Urothelium cell line (cell line): ENCODE data around the gene NTSR1.

Experiments
- DNase-seq: peaks from one replicate; pipeline ENCODE4 v3.0.0; 2011; ENCODE audit warnings: low spot score, mixed read lengths
- FAIRE-seq: peaks from 2 replicates; lab custom pipeline; 2011; peaks lifted over from hg19 to GRCh38; lab: Jason Lieb, UNC

The NTSR1 gene

DNA sequence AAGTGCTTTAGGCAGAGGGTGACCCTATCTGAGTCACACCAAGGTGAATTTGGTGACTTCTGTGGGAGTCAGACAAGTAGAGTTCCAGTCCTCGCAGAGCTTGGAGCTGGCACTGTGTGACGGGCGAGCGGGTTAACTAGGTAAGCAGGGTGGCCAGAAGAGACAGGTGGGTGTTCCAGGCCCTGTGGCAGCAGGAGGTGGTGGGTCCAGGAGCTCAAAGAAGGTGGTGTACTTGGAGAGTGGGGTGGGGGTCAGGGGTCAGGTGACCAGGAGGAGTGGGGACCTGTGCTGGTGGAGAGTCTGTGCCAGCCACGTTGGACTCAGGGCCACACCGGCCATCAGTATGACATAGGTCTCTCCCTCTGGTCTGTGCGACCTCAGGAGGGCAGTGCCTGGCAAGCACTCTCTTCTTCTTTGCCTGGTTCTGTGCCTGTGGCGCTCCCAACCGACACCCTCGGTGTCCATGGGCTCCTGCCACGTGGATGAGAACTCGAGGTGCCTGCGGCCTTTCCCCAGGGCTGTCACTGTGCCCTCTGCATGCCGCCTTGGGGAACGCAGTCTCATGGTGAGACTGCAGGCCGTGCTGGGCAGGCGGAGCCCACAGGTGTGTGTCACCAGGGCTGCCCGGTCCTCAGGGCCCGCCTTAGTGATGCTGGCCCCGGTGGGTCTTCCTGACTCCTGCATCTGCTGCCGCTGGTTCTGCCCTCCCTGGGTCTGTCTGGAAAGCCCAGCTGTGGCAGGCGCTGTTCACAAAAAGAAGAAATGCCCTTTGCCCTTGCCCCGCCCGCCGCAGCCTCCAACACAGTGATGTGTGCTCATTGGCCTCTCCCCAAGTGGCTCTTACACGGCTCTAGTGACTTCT, 89.3 kb downstream of the NTSR1 start:
- no peak for DNase-seq
- FAIRE-seq = no peak

DNA sequence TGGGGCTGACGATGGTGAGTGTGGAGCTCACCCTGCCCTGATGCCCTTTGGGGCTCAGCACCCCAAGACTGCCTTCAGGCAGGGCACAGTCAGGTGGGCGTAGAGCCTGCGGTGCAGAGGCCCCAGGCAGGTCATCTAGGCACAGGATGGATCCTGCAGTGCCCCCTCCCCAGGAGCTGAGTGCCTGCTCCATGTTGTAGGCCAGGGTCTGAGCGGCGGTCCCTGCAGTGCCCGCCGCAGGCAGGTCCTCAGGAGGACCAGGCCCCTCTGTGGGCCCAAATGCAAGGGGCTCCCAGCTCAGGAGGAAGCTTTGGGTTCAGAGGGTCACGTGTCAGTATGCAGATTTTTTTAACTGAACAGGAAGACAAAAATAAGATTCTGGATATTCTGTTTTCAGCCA, 90.4 kb downstream of the NTSR1 start:
- no peak for DNase-seq
- no peak for FAIRE-seq

DNA sequence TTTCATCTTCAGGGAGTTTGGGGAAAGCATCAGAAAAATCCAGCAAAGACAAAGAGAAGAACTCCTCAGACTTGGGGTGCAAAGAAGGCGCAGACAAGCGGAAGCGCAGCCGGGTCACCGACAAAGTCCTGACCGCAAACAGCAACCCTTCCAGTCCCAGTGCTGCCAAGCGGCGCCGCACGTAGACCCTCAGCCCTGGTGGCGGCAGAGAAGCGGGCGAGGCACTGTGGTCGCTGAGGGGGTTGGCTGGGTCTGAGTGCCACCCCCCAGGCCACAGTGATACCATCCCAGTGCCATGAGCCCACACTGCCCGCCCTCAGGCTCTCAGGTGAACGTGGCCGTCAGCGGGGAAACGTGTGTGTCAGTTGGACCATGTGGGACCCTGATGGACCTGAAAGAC, 90.8 kb downstream of the NTSR1 start:
- FAIRE-seq = no peak
- no peak for DNase-seq

DNA sequence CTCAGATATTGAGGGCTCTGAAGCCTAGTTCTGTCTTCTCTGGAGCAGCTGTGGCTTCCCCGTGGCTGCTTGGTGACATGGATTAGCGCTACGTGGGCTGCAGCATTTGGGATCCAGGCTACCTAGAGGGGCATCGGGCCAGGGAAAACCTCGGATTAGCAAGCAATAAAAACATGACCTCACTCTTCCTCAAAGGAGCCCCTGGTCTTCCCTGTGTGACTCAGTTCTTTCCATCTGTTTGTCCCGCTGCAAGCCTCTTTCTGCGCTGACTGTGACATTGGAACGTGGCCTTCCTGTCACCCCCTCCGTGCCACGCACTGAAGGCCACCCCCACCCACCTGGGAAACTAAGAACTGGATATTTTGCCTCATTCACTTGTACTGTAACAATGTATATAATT, 91.2 kb downstream of the NTSR1 start:
- no peak for DNase-seq
- no peak for FAIRE-seq

DNA sequence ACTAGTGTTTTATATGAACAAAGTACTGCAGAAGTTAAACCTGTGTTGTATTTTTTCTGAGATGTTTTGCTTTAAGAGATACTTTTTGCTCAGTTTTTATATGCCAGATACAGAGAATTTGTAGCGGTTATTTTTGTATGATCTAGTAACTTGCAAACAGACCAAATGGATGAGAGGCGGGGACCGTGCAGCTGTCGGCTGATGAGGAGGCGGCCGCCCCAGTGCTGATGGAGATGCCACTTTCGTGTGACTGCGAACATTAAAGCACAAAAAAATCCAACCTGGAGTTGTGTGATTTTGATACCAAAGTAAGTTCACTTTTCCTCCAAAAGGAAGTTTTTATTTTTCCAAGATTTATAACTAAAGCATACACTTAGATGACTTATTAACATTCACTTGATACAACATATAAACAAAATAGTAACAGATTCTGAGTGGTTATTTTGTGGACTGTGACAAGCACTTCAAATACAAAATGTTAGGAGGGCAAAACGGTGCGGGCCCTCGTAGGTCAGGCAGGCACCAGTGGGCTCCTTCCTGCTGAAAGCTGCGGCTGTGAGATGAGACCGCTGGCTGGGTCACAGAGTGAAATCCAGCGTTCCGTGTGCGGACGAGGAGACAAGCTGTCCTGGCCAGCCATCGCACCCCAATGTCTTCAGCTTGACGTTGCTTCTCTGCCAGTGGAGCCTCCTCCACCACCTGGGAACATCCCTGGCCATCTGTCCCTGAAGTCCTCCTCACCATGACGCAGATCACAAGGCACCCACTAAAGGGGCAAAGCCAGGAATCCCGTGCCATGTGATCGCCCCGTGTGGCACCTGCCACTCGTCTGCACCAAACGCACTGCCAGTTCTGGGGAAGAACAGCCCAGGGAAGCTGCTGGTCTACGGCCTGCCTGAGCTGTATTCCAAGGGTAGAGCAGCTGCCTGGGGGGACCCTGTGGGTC, 92.0 kb downstream of the NTSR1 start:
- DNase-seq (no peak), FAIRE-seq (no peak)

DNA sequence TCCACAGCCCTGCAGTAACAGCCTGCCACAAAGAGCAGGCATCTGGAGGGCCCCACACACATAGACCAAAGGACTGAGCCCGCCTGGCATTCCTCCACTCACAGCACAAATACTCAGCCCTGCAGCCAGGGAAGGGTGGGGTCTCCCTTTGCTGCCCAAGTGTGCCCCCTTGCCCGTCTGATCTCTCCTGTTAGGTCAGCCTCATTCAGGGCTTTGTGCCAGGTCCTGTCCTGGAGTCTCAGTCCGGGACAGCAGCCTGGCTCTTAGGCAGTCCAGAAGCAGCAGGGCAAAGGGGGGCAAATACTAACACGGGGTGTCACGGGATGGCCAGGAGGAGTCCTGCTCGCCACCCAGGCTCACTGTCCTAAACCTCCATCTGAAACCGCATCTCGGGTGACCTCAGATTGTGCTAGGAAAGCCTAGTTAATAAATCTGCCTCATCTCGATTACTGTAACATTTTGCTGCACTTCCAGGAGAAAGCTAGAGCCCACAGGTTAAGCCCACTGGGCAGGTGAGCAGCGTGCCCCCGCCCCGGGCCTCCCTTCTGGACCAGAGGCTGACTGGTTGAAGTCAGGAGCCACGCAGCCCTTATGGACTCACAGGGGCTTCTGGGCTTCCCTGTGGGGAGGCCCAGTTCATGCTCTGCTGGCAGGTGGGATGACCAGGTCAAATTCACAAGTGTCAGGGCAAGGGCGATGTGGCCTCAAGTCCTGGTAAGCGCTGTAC, 92.8 kb downstream of the NTSR1 start:
- FAIRE-seq (no peak), DNase-seq (no peak)

DNA sequence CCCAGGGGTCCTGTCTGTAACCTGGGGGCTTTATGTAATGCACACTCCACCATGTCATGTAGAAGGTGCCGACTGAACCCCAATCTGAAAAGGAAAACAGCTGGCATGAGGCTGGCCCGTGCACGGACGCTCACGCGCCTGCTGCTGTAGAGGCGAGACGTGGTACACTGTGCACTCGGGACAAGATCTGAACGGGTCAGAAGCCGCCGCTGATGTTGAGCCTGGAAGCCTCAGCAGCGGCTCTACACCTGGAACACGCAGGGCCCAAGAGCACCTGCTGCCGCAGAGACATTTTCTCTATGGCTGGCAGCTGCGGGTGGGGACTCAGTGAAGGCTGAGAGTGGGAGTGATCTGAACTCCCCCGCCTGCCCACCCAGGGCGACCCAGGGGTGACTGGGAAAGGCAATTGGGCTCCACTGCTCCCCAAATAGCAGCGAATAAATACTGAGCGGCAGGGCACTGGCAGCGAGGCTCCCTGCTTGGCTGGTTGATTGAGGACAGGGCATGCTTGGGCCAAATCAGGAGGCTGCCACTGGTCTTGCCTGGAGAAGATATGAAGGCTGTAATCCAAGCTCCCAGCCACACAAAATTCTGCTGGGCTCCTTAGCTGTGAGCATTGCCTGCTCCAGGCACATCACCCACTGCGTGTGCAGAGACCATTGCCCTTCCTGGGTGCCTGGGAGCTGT, 93.5 kb downstream of the NTSR1 start:
- no peak for DNase-seq
- no peak for FAIRE-seq

DNA sequence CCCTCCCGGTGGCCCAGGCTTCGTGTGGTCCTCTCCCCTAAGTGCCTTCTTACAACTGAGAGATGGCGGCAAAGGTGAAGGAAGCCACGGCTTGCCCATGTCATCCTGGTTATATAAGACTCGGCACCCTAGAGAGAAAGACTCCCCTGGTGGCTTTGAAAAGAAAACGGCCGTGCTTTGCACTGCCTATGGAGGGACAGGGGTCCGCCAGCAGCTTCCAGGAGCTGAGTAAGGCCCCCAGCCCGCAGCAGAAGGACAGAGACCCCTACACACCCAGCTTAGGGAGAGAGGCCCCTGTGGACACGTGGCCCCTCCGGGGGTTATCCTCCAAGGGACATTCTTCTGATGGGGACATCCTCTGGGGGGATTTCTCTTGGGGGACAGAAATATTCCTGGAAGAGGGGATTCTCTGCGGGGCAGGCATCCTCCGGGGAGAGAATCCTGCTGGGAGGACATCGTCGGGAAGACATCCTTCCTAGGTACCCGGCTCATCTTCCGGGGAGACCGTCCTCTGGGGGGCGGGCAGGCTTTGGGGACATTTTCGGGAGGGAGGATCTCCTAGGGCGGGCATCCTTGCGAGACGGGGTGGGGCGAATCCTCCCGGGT, 95.5 kb downstream of the NTSR1 start:
- no peak for DNase-seq
- FAIRE-seq = no peak

DNA sequence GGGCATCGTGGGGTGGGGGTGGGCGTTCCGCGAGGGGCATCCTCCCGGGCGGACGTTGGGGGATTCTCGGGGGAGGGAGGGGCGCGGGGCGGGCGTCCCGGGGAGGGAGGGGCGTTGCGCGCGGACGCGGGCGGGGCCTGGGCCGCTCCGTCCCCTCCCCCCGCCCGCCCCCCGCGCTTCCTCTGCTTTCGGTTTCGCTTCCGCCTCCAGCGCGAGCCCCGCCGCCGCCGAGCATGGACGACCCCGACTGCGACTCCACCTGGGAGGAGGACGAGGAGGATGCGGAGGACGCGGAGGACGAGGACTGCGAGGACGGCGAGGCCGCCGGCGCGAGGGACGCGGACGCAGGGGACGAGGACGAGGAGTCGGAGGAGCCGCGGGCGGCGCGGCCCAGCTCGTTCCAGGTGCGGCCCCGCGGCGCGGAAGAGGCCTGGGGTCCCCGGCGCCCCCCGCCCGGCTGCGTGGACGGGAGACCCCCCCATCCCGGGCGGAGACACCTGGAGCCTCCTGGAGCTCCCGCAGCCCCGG, 96.1 kb downstream of the NTSR1 start, which contains the start of gene OGFR:
Gene OGFR (plus strand): TSS at position 209 of the 528 bp plus-strand sequence. CDS start 25 bp downstream, at position 234.
- DNase-seq = peak; percentile 93
- no peak for FAIRE-seq

DNA sequence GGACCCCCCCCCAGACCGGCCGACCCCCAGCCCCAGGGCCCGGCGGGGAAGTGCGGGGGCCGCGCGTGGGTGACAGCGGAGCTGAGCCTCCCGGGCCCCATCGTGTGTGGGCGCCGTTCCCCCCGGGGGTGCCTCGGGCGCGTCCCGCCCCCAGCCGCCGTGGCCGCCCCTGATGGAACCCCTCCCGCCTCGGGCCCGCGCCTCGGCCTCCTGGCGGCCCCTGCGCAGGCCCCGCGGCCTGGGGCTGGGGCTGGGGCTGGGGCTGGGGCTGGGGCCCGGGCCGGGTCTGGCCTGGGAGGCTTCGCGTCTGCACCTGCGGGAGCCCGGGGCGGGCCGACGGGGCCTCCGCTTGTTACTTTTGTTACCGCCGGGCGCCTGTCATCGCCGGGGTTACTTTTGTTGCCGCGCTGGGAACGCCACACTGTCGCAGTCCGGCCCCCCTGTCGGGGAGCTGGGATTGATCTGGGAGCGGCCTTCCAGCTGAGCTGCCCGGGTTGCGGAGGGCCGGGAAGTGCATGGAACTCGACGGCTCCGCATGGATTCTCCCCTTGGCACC, 96.6 kb downstream of the NTSR1 start:
- no peak for FAIRE-seq
- DNase-seq = peak; percentile 65

DNA sequence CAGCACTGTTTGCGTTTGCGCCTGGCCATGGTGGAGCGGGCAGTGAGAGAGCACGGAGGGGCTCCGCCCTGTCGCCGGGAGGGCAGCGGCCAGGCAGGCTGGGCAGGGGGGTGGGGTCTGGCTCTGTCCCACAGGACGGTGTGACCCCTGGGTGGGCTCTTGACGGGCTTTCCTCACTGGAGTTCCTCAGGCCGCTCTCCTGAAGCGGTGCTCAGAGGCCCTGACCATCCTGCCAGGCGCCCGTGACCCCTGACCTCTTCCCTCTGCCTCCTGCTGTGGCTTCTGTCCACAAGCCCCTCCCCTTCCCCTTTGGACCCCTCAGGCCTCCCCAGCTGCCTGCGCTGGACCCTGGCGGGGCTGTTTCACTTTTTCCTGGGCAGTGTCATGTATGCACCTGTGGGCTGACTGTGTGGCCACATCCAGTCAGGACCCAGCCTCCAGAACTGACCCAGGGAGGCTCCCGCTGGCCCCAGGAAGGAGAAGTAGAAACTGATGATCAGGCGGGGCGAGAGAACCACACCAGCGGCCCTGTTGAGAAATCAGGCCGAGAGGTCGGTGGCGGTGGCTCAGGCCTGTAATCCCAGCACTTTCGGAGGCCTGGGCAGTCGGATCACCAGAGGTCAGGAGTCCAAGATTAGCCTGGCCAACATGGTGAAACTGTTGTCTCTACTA, 97.2 kb downstream of the NTSR1 start:
- DNase-seq (no peak), FAIRE-seq (no peak)

DNA sequence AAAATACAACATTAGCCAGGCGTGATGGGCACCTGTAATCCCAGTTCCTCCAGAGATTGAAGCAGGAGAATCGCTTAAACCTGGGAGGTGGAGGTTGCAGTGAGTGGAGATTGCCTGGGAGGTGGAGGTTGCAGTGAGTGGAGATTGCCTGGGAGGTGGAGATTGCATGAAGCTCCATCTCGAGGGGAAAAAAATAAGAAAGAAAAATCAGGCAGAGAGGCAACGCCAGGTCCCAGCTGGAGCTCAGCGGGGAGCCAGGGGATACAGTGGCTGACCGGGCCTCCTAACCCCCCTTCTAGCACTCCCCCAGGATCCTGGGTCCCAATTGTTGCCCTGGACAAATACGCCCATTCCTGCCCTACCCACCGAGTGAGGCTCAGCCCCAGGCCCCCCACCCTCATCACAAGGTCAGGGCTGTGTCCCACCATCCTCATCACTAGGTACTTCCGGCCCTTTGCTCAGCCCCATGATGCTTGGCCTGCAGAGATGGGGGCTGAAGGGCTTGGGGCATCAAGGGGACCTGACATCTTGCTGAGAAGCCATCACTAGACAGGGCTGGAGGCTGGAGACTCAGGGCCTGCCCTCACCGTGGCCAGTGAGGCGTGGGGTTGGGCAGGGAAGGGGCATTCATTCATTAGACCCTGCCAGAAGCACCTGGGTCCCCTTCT, 97.9 kb downstream of the NTSR1 start:
- no peak for DNase-seq
- FAIRE-seq = no peak

DNA sequence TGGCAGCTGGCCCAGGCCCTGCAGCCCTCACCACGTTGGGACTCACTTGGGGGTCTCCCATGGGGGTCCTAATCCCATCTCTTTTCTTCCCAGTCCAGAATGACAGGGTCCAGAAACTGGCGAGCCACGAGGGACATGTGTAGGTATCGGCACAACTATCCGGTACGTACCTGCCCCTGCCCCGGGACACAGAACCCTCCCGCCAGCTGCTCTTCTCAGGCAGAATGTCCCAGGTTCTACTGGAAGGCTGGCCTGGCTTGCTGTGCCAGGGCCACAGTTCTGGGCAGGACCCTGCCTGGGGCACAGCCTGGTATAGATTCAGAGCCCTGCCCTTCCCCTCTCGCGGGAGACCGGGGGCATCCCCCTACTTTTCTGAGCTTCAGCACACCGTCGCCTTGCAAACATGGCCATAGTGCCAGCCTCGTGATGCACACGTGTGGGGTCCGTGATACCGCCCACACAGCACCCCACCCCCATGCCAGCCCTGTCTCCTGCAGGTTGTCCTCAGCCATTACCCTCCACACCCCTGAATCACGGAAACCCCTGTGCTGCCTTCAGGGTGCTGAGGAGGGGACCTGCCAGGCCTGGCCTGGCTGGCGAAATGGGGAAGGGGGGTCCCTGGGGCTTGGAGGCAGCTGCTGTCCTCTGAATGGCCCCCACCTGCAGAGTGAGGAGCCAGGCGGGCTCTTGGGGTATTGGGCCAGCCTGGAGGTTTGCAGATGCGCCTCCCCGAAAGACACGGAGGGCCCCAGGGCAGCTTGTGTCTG, 99.0 kb downstream of the NTSR1 start:
- FAIRE-seq (no peak), DNase-seq (no peak)

DNA sequence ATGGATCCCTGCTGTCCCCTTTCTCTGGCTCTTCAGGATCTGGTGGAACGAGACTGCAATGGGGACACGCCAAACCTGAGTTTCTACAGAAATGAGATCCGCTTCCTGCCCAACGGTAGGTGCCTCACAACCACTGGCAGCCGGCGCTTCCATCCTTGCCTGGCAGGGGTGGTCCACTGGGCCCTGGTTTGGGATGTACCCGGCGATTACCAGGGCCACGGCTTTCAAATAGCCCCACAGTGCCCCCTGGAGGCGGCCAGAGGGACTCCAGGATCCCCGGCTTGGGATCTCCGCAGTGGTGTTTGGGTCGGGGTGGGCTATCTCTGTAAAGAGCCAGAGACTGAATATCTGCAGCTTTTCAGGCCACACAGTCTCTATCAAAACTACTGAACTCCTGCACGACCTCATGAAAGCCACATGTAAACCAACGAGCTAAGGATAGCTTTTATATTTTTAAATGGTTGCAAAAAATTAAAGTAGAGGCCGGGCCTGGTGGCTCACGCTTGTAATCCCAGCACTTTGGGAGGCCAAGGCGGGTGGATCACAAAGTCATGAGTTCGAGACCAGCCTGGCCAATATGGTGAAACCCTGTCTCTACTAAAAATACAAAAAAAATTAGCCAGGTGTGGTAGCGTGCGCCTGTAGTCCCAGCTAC, 99.7 kb downstream of the NTSR1 start:
- no peak for FAIRE-seq
- peak; percentile 86 for DNase-seq

DNA sequence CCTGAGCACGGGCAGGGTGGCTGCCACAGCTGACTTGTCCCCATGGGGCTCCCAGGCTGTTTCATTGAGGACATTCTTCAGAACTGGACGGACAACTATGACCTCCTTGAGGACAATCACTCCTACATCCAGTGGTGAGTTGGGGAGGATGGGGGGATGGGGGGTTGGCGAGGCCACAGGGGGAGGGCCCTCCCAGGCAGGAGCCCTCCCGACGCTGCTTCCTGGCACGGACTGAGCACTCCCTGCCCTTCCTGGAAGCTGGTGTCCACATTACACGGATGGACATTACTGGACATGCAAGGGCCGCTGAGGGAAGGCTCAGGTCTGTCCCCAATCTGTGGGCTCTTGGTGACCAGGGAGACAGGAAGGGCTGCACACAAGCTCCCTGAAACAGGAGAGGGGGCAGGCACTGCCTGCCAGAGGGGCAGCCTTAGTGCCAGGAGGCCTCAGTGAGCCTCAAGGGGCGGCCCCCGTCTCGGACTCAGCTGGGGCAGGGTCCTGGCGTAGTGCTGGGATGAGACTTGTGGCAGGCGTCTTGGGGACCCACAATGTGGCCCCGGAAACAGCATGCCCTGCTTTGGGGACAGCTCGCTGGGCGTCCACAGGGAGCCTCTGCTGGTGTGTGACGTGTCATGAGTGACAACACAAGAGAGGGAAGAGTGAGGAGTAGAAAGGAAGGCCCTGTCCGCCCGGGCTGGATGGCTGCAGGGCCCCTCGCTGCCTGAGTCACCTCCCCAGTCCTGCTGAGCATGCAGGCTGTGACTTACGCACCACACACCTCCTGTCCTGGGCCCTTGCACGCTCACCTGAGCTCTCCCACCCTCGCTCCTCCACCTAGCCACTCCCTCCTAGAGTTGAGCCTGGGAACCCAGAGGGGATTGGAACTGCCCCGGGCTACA, 101.1 kb downstream of the NTSR1 start:
- no peak for DNase-seq
- no peak for FAIRE-seq

DNA sequence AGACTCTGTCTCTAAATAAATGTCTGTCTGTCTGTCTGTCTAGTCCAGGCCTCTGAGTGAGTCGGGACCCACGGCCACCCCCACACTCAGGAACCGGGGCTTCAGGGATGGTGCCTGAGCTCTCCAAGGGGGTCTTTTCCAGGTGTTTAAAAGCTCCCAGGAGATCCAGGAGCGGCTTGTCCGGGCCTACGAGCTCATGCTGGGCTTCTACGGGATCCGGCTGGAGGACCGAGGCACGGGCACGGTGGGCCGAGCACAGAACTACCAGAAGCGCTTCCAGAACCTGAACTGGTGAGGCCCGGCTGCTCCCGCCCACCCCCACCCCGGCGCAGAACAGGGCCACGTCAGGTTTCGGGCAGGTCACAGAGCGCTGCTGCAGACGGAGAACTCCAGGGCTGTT, 102.7 kb downstream of the NTSR1 start:
- DNase-seq (no peak), FAIRE-seq (no peak)
